NOMO-1 treated with dmso at 0.1 percent for 144 hours (cell line): ENCODE results near the gene NDUFA8.

ENCODE experiments used
- DNase-seq: peaks from one replicate; lab custom pipeline; 2025; ENCODE audit not compliant: unreplicated experiment; lab: John Stamatoyannopoulos, UW

Gene NDUFA8

GRCh38 chr9:122186301-122186700 lies 26.7 kb upstream of the NDUFA8 start:
- DNase-seq: no peak

GRCh38 chr9:122184551-122184950 lies 25.0 kb upstream of the NDUFA8 start:
- DNase-seq: no peak

- no peak for DNase-seq
Observed at GRCh38 chr9:122183501-122183900, 23.9 kb upstream of the NDUFA8 start.

GRCh38 chr9:122180633-122181032 lies 21.1 kb upstream of the NDUFA8 start:
- no peak for DNase-seq

GRCh38 chr9:122179690-122180074 lies 20.1 kb upstream of the NDUFA8 start:
- DNase-seq: no peak

GRCh38 chr9:122179054-122179689 lies 19.6 kb upstream of the NDUFA8 start:
- DNase-seq: no peak

GRCh38 chr9:122176916-122177315 lies 17.3 kb upstream of the NDUFA8 start:
- no peak for DNase-seq

GRCh38 chr9:122173670-122174069 lies 14.1 kb upstream of the NDUFA8 start:
- no peak for DNase-seq

GRCh38 chr9:122172131-122172530 lies 12.6 kb upstream of the NDUFA8 start:
- DNase-seq: no peak

GRCh38 chr9:122168356-122168755 lies 8.8 kb upstream of the NDUFA8 start:
- no peak for DNase-seq

- no peak for DNase-seq
Observed at GRCh38 chr9:122164286-122164685, 4.7 kb upstream of the NDUFA8 start.

GRCh38 chr9:122162415-122162814 lies 2.8 kb upstream of the NDUFA8 start:
- no peak for DNase-seq

GRCh38 chr9:122159925-122160246 lies 307 bp upstream of the NDUFA8 start:
- no peak for DNase-seq

GRCh38 chr9:122158202-122158601 lies 1.4 kb downstream of the NDUFA8 start:
- no peak for DNase-seq

GRCh38 chr9:122155796-122156195 lies 3.8 kb downstream of the NDUFA8 start:
- DNase-seq: no peak

- DNase-seq: no peak
Observed at GRCh38 chr9:122151267-122151828, 8.2 kb downstream of the NDUFA8 start.

GRCh38 chr9:122145592-122145863 lies 14.1 kb downstream of the NDUFA8 start:
- no peak for DNase-seq

GRCh38 chr9:122144836-122145591 lies 14.6 kb downstream of the NDUFA8 start:
- no peak for DNase-seq

- no peak for DNase-seq
Observed at GRCh38 chr9:122143876-122144405, 15.6 kb downstream of the NDUFA8 start.

GRCh38 chr9:122143296-122143695 lies 16.3 kb downstream of the NDUFA8 start:
- DNase-seq: no peak

GRCh38 chr9:122141671-122142070 lies 17.9 kb downstream of the NDUFA8 start:
- no peak for DNase-seq

- DNase-seq: no peak
Observed at GRCh38 chr9:122140368-122141193, 19.0 kb downstream of the NDUFA8 start.
